Keratinocyte (primary cell): Measurements from ENCODE around the gene TPST2. TPM values are rescaled to one million over a fixed set of nuclear protein-coding genes. Genes with fewer than 3 reads are reported as not detected.

Experiments
- DNase-seq: peaks from one replicate; pipeline ENCODE4 v3.0.0-alpha.2; 2011; ENCODE audit warnings: low read depth, missing footprints, low spot score
- FAIRE-seq: peaks from 2 replicates; lab custom pipeline; 2011; peaks lifted over from hg19 to GRCh38; lab: Jason Lieb, UNC
- H2AFZ ChIP-seq: 2 replicates; pipeline ENCODE4 v1.6.0; 2012; ENCODE audit warnings: low read length, control low read depth, inconsistent platforms; ENCODE audit not compliant: control insufficient read depth
- H3K27ac ChIP-seq: 2 replicates; pipeline ENCODE4 v1.5.1; 2011; ENCODE audit warnings: low read length; ENCODE audit not compliant: control insufficient read depth, insufficient read depth
- H3K27me3 ChIP-seq: 3 replicates; pipeline ENCODE4 v1.6.0; 2011; ENCODE audit warnings: low read length; ENCODE audit not compliant: control insufficient read depth, insufficient read depth; ENCODE audit errors: extremely low read depth
- H3K36me3 ChIP-seq, 2 experiments: 2 replicates in 1 of 2; 3 replicates in 1 of 2; pipeline ENCODE4 v1.5.1; 2011; ENCODE audit warnings: low read length in 2 of 2, mild to moderate bottlenecking in 1 of 2; ENCODE audit not compliant: control insufficient read depth in 2 of 2, insufficient read depth in 2 of 2; ENCODE audit errors: extremely low read depth in 1 of 2
- H3K4me1 ChIP-seq: 3 replicates; pipeline ENCODE4 v1.5.1; 2011; ENCODE audit warnings: low read length; ENCODE audit not compliant: control insufficient read depth, insufficient read depth; ENCODE audit errors: extremely low read depth
- H3K4me2 ChIP-seq: 3 replicates; pipeline ENCODE4 v1.6.0; 2011; ENCODE audit warnings: low read depth, low read length; ENCODE audit not compliant: control insufficient read depth, insufficient read depth; ENCODE audit errors: extremely low read depth
- H3K4me3 ChIP-seq, 3 experiments: fragments of 200-600 bp in 1 of 3; sonication (generic) in 1 of 3; 2 replicates in 2 of 3; 3 replicates in 1 of 3; pipeline ENCODE4 v1.5.1; 2011 to 2016; ENCODE audit warnings: low read length in 3 of 3, mild to moderate bottlenecking in 3 of 3, control low read depth in 2 of 3, inconsistent platforms in 1 of 3, low read depth in 1 of 3, mixed read lengths in 1 of 3, mixed run types in 1 of 3, moderate library complexity in 1 of 3; ENCODE audit not compliant: control insufficient read depth in 2 of 3, insufficient read depth in 2 of 3; ENCODE audit errors: extremely low read depth in 1 of 3
- H3K79me2 ChIP-seq: 2 replicates; pipeline ENCODE4 v1.6.0; 2012; ENCODE audit warnings: low read length; ENCODE audit not compliant: control insufficient read depth, insufficient read depth
- H3K9ac ChIP-seq: 3 replicates; pipeline ENCODE4 v1.6.0; 2011; ENCODE audit warnings: low read length; ENCODE audit not compliant: control insufficient read depth, insufficient read depth; ENCODE audit errors: extremely low read depth
- H3K9me1 ChIP-seq: 3 replicates; pipeline ENCODE4 v1.6.0; 2011; ENCODE audit warnings: low read length; ENCODE audit not compliant: control insufficient read depth, insufficient read depth; ENCODE audit errors: extremely low read depth
- H3K9me3 ChIP-seq: 2 replicates; pipeline ENCODE4 v1.5.1; 2012; ENCODE audit warnings: low read depth, low read length; ENCODE audit not compliant: control insufficient read depth
- H4K20me1 ChIP-seq: 3 replicates; pipeline ENCODE4 v1.6.0; 2011; ENCODE audit warnings: low read length; ENCODE audit not compliant: control insufficient read depth, insufficient read depth; ENCODE audit errors: extremely low read depth
- CTCF ChIP-seq, 3 experiments: IDR thresholded peaks in 1 of 3; conservative IDR thresholded peaks in 1 of 3; optimal IDR thresholded peaks in 1 of 3; 2 replicates in 2 of 3; 3 replicates in 1 of 3; pipeline versions ENCODE3 to v1.5.1; 2011; ENCODE audit warnings: low read length in 3 of 3, mild to moderate bottlenecking in 3 of 3, moderate library complexity in 2 of 3, control low read depth in 1 of 3, inconsistent platforms in 1 of 3; ENCODE audit not compliant: insufficient read depth in 2 of 3; ENCODE audit errors: extremely low read depth in 1 of 3
- EZH2 ChIP-seq: IDR thresholded peaks from one replicate; pipeline ENCODE4 v1.6.1; 2012; ENCODE audit warnings: inconsistent platforms, mild to moderate bottlenecking, low read length, moderate library complexity
- dilution Hi-C: fragments of 300-500 bp; cut with MboI; formaldehyde crosslinking; loops from one replicate; pipeline ENCODE4 v1.7.0; 2020; ENCODE audit warnings: low sequenced_read_pairs; ENCODE audit not compliant: extremely low pct_ligation_motif_present
- polyA plus RNA-seq, 5 experiments: library from polyadenylated mRNA; depleted of rRNA in 3 of 5; stranded (reverse) in 3 of 5; stranded (forward) in 1 of 5; unstranded in 1 of 5; fragments of >200 nt; gene quantifications; 1 replicate in 1 of 5; 2 replicates in 3 of 5; 3 replicates in 1 of 5; pipeline versions ENCODE4 v1.2.1 to v1.2.3, GENCODE V29; 2011 to 2012; ENCODE audit warnings: missing spikeins in 2 of 5, low read depth in 1 of 5, low replicate concordance in 1 of 5

TPST2 gene
- polyA plus RNA-seq, 1 donor (not counting 4 experiments of a cell fraction or from before 2014, with no cell fraction given): 22.4 TPM

GRCh38 chr22:26499188-26499703, 90.7 kb downstream of the TPST2 start:
- TF ChIP-seq CTCF (optimal IDR thresholded peaks at IDR 0.05 in 1 of 3, IDR thresholded peaks at IDR 0.05 in 1 of 3, conservative IDR thresholded peaks at IDR 0.05 in 1 of 3; ENCODE audit: extremely low read depth in 1 of 3, insufficient read depth in 2 of 3, low read length in 3 of 3) (no peak), EZH2 (no peak)
- Histone ChIP-seq H3K36me3 (peaks cover 43 to 50% of the 10 kb centered on the region in 2 experiments), H3K27me3 (no peaks in the 10 kb centered on the region), H3K9ac (no peak overlapping the region), H4K20me1 (no peaks in the 10 kb centered on the region), H2AFZ (no peak overlapping the region), H3K4me3 (no peak overlapping the region), H3K9me1 (no peaks in the 10 kb centered on the region), H3K9me3 (no peaks in the 10 kb centered on the region), H3K4me1 (peaks cover 2% of the 10 kb centered on the region), H3K27ac (no peak overlapping the region), H3K4me2 (no peak overlapping the region), H3K79me2 (no peaks in the 10 kb centered on the region)
- DNase-seq: no peak
- dilution Hi-C loops: no loop called here
- FAIRE-seq: no peak

GRCh38 chr22:26496456-26496855, 93.5 kb downstream of the TPST2 start:
- no peak for FAIRE-seq
- no peak overlapping the region for H3K4me3 ChIP-seq
- H3K79me2 ChIP-seq: peaks cover 6% of the 10 kb centered on the region
- H3K27me3 ChIP-seq: no peaks in the 10 kb centered on the region
- dilution Hi-C loops: no loop called here
- no peaks in the 10 kb centered on the region for H3K9me3 ChIP-seq
- no peak overlapping the region for H3K9ac ChIP-seq
- H3K36me3 ChIP-seq: peaks cover 39 to 42% of the 10 kb centered on the region in 2 experiments
- no peaks in the 10 kb centered on the region for H3K9me1 ChIP-seq
- no peak for DNase-seq
- no peaks in the 10 kb centered on the region for H4K20me1 ChIP-seq
- no peak overlapping the region for H3K4me2 ChIP-seq
- H2AFZ ChIP-seq: no peak overlapping the region
- H3K4me1 ChIP-seq: peaks cover 24% of the 10 kb centered on the region
- no peak overlapping the region for H3K27ac ChIP-seq
- no peak for TF ChIP-seq EZH2
- no peak for TF ChIP-seq CTCF (optimal IDR thresholded peaks at IDR 0.05 in 1 of 3, IDR thresholded peaks at IDR 0.05 in 1 of 3, conservative IDR thresholded peaks at IDR 0.05 in 1 of 3; ENCODE audit: extremely low read depth in 1 of 3, insufficient read depth in 2 of 3, low read length in 3 of 3)
